C1 segment of cervical spinal cord (tissue), 14 donors: ENCODE results near the gene VANGL2.
"Not testable (repeated sequence)": the region's sequence is repeated elsewhere in the genome, so short reads cannot be mapped to it uniquely, and the experiment has no call there.

Source experiments
- DNase-seq, 14 donors: peaks; one replicate each; lab custom pipeline; 2025; lab: John Stamatoyannopoulos, UW

VANGL2 gene

GRCh38 chr1:160370561-160371345 is 29.6 kb upstream of the VANGL2 start:
- no peak for DNase-seq

- DNase-seq: no peak
These were observed 29.1 kb upstream of the VANGL2 start for GRCh38 chr1:160371346-160371631.

DNA sequence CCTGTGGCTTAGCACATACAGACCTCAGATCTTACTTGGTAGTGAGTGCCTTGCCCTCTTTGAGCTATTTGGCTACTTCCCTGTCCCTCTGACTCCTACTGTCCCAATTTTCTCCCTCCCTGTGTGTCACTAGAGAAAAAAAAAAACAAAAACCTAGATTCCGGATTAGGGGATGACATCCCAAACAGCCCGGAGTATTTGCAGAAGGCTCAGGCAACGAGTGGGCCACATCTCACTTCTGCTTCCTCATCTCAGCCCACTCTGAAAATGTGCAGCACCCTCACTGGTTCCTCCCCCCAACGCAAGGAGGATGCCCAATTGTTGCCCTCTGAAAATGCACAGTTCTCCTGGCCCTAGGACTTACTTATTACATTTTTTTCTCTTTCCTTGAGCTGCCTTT is 28.6 kb upstream of the VANGL2 start:
- peak in 2 of 14 donors; percentile 6 to 14 for DNase-seq

DNA sequence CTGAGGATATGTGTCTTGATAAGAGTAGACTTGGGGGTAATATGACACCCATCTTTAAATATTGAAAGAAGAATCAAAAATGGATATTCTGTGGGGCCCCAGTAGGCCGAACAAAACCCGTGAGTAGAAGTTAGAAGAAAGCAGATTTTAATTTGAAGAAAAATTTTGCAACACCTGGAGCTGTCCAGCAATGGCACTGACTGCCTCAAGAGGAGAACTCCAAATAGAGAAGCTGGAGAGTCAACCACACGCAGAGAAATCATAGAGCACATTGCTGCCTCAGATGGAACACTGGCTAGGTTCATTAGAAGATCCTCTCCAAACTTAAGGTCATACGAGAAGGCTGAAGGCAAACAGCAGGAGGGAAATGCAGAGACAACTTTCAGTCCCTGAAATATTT is 26.7 kb upstream of the VANGL2 start:
- DNase-seq: no peak

GRCh38 chr1:160374306-160375110 is 25.9 kb upstream of the VANGL2 start:
- DNase-seq: peak in 3 of 14 donors; percentile 22 to 59 (median 35)

GRCh38 chr1:160375788-160376524 is 24.4 kb upstream of the VANGL2 start:
- DNase-seq: peak in 9 of 14 donors; percentile 39 to 76 (median 64)

- peak in 9 of 14 donors; percentile 11 to 70 (median 34) for DNase-seq
These were observed 23.7 kb upstream of the VANGL2 start for GRCh38 chr1:160376525-160377131.

- no peak for DNase-seq
These were observed 22.7 kb upstream of the VANGL2 start for GRCh38 chr1:160377585-160378206.

DNA sequence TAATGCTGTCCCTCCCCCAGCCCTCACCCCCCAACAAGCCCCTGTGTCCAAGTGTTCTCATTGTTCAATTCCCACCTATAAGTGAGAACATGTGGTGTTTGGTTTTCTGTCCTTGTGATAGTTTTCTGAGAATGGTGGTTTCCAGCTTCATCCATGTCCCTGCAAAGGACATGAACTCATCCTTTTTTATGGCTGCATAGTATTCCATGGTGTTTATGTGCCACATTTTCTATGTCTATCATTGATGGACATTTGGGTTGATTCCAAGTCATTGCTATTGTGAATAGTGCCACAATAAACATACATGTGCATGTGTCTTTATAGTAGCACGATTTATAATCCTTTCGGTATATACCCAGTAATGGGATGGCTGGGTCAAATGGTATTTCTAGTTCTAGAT is 15.6 kb upstream of the VANGL2 start:
- not testable (repeated sequence) for DNase-seq

GRCh38 chr1:160388406-160388805 is 12.0 kb upstream of the VANGL2 start:
- not testable (repeated sequence) for DNase-seq

- no peak for DNase-seq
These were observed 5.7 kb upstream of the VANGL2 start for GRCh38 chr1:160394673-160395072.

GRCh38 chr1:160397651-160398050 is 2.7 kb upstream of the VANGL2 start:
- no peak for DNase-seq

- no peak for DNase-seq
These were observed 1.5 kb upstream of the VANGL2 start for GRCh38 chr1:160398823-160399222.

DNA sequence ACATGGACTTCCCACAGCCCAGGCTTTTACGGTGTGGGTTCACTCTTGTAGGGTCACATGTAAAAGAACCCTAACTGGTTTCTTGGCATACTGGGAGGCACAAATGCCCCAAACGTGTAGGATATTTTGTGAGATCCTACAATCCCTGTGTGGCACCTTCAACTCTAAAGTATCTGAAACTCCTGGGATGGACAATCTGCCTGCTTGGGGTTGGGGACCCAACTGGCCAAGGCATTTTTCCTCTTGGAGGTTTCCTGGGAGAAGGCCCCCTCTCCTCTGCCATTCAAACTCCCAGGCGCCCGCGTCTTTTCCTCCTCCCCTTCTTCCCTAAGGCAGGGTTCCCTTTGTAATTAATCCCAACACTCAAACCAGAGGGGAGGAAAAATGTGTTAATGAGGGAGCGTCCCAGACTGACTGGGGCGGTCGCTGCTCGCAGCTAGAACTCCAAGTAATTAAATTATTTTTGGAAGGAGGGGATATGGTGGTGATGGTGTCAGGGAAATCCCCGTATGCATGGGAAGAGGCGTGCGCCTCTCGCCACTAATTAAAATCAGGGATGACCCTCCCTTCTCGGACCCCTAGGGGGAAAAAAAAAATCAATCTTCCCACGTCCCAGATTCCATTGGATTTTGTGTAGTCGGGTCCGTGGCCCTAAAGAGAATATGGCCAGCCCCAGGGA is 681 bp upstream of the VANGL2 start:
- DNase-seq: peak in 1 of 14 donors; percentile 66

GRCh38 chr1:160400646-160401486 is 502 bp downstream of the VANGL2 start:
- peak in 5 of 14 donors; percentile 24 to 68 (median 41) for DNase-seq

DNA sequence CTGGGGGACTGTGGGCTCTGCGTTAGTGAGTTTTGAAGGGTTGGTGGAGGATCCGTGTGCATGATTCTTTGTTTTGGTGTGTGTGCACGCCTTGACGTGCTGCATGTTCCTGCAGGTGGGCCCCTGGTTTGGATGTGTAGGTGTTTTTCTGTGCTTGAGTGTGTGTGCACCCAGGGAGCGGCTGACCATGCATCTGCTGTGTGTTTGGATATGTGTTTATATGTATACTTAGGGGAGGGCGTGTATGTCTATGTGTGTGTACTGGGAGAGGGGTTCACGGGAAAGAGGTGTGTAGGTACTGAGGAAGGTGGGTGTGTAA is 1.1 kb downstream of the VANGL2 start:
- DNase-seq: peak in 2 of 14 donors; percentile 29 to 56

GRCh38 chr1:160402001-160402795 is 1.8 kb downstream of the VANGL2 start:
- DNase-seq: peak in 1 of 14 donors; percentile 56

DNA sequence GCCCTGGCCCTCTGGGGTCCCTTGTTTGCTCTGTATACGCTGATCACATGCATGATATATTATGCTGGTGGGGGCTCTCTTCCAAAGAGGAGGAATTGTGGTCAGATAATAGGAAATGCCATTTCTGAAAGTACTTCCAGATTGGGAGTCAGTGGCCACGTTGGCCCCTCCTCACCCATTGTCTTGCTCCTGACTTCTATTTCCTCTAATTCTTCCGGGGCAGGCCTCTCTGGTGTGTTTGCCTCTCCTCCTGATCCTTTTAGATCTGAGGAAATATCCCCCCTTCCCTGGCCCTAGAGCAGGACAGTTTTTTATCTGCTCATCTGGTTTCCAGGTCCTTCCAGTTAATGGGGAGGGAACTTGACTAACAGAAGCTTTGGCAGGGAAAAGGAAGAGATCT is 2.9 kb downstream of the VANGL2 start:
- no peak for DNase-seq

DNA sequence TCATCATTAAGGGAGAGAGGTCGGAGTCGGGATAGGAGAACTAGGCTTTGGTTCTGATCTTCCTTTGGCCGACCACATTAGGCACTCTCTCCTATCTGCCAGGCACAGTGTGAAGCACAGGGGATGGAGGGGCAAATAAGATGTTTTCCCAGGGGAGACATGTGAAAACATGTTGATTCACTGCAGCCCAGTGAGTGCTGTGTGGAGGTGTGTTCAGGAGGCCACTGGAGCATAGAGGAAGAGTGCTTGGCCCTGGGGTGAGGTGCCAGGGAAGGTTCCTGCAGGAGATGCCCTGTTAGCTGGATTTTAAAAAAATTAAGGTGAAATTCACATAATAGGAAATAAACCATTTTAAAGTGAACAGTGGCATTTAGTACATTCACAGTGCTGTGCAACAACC is 3.7 kb downstream of the VANGL2 start:
- DNase-seq: no peak
